ENCODE measurements around the gene LXN. TPM values are rescaled to one million over a fixed set of nuclear protein-coding genes. Genes with fewer than 3 reads are reported as not detected.

LXN gene
- total and polyA plus RNA-seq, 2 of the 8 experiments (the other 6 are each of a cell fraction or from before 2014, with no cell fraction given), result 3.2 to 4.7 TPM

DNA sequence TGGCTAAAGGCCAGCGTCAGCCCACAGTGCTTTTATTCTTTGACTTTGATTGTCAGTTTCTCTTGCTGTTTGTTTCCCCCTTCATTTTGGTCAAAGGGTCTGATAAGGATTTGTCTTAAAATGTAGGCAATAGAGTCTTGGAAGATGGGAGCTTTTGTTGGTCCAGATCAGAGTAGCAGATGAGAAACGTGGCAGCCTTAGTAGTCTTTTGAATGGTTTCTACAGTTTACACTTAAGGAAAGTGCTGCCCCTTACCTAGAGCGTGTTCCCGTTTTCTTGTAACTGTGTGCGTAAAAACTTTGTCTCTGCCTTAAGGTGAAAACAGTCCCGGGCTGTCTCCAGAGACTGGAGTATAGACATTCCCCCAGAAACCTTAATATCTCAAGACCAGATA is 630 bp downstream of the LXN start:
- DNase-seq (ENCODE audit: low read depth in 1 of 2, low spot score in 2 of 2), result no peak
- no peaks in the 10 kb centered on the region for H3K9me3 ChIP-seq (ENCODE audit: insufficient read depth in 2 of 2, low read depth in 1 of 2, low read length in 1 of 2)
- peak overlapping the region; percentile 46 to 82 (median 80) for H3K4me3 ChIP-seq (ENCODE audit: extremely low read depth in 1 of 4, insufficient read depth in 2 of 4, low read depth in 3 of 4, low read length in 4 of 4)
- H4K20me1 ChIP-seq (replicated peaks in 1 of 2; ENCODE audit: control insufficient read depth in 1 of 2, insufficient read depth in 2 of 2, low read length in 2 of 2), result no peaks in the 10 kb centered on the region
- 32% methylated on average over 6 of the region's 6 CpGs; no CpG with 5 or more reads in 1 of the 2 experiments for WGBS, 2 experiments (ENCODE audit: extremely low coverage in 1 of 2, insufficient coverage in 1 of 2, insufficient read length in 1 of 2, insufficient replicate concordance in 2 of 2, low coverage in 1 of 2, low lambda C conversion rate in 2 of 2, missing lambda C conversion rate in 1 of 2)
- no peak overlapping the region for H4K5ac ChIP-seq (ENCODE audit: insufficient read length, low read depth, low read length)
- no peak overlapping the region for H4K8ac ChIP-seq (ENCODE audit: extremely low read depth, insufficient read depth, low read length)
- ChIA-PET CTCF (ENCODE audit: partially characterized antibody) (interaction anchor here (0.6 to 2.0 kb wide), 13 partner anchors 12 to 588 kb away, joined by 3 to 16 read pairs (median 3); partner anchors contain the start of genes GFM1 and MFSD1), POLR2A (ENCODE audit: partially characterized antibody) (interaction anchor here (1.1 kb wide), 1 partner anchor 28 kb away, joined by 3 read pairs; the partner anchor contains the start of gene GFM1)
- H3K36me3 ChIP-seq (ENCODE audit: control insufficient read depth in 2 of 4, insufficient read depth in 4 of 4, low read length in 3 of 4), result peaks cover 0 to 19% (median 5%) of the 10 kb centered on the region in 4 experiments; a peak in 4 of 8 replicates
- no peak overlapping the region for H3K18ac ChIP-seq (ENCODE audit: extremely low read depth, low read length)
- H3K4me2 ChIP-seq (ENCODE audit: insufficient read depth in 1 of 2, low read depth in 2 of 2, low read length in 2 of 2), result peak overlapping the region; percentile 66 to 78
- peak overlapping the region; percentile 35; the same call in 1 of the 2 replicates for H2BK5ac ChIP-seq (ENCODE audit: low read depth, low read length)
- H3K14ac ChIP-seq (ENCODE audit: insufficient read length), result no peak overlapping the region
- H3K23me2 ChIP-seq (ENCODE audit: low read depth, low read length), result peaks cover 7% of the 10 kb centered on the region
- H2BK15ac ChIP-seq (ENCODE audit: low read length), result no peak overlapping the region
- H2BK120ac ChIP-seq (replicated peaks; ENCODE audit: low read depth, low read length), result no peak overlapping the region
- no peaks in the 10 kb centered on the region for H3K79me2 ChIP-seq (ENCODE audit: control insufficient read depth in 1 of 2, insufficient read depth in 2 of 2, low read length in 2 of 2)
- H2AFZ ChIP-seq (ENCODE audit: low read length), result peak overlapping the region; percentile 84; the same call in 1 of the 2 replicates
- peaks cover 0 to 7% (median 0%) of the 10 kb centered on the region in 4 experiments; a peak in 1 of 7 replicates for H3K4me1 ChIP-seq (replicated peaks in 1 of 4; ENCODE audit: control insufficient read depth in 3 of 4, insufficient read depth in 4 of 4, low read length in 3 of 4)
- H3K9ac ChIP-seq (replicated peaks in 1 of 4; ENCODE audit: extremely low read depth in 1 of 4, low read depth in 3 of 4, low read length in 3 of 4), result peak overlapping the region in 3 of 4 experiments; percentile 33 to 65 (median 46); a peak in 4 of 7 replicates
- no peak overlapping the region for H2BK20ac ChIP-seq (ENCODE audit: low read length)
- H3K4ac ChIP-seq (replicated peaks; ENCODE audit: insufficient read length, low read depth, low read length), result no peak overlapping the region
- H4K91ac ChIP-seq (replicated peaks; ENCODE audit: insufficient read length, low read length), result no peak overlapping the region
- no peak overlapping the region for H2AK5ac ChIP-seq (ENCODE audit: low read depth, low read length)
- no peaks in the 10 kb centered on the region for H3K79me1 ChIP-seq (ENCODE audit: low read depth, low read length)
- no peak for TF ChIP-seq KDM5A (IDR thresholded peaks at IDR 0.05; ENCODE audit: low read length)
- no peak overlapping the region for H3K23ac ChIP-seq (ENCODE audit: insufficient read length)
- H3K27me3 ChIP-seq (replicated peaks in 1 of 4; ENCODE audit: control insufficient read depth in 3 of 4, extremely low read depth in 1 of 4, insufficient read depth in 3 of 4, low read length in 3 of 4), result no peaks in the 10 kb centered on the region
- no peak overlapping the region for H2BK12ac ChIP-seq (ENCODE audit: low read depth, low read length)
- no peak for FAIRE-seq
- peak overlapping the region; percentile 14 for H3K56ac ChIP-seq (replicated peaks; ENCODE audit: insufficient read length, low read depth, low read length)
- 0 out of 2 replicates have a peak overlapping the region, but pooled peaks have one; percentile 64 for H3K27ac ChIP-seq (ENCODE audit: low read depth, low read length)

Measured in H1 (cell line).